Heart right ventricle (tissue), 16 donors: ENCODE measurements around the gene HIF3A. TPM values are rescaled to one million over a fixed set of nuclear protein-coding genes. Genes with fewer than 3 reads are reported as not detected.
A peak's percentile ranks its signal among the peaks of the same experiment; 100 is the strongest.

ENCODE experiments used
- ATAC-seq, 8 donors: fragments of 200-7000 bp; cut with Tn5 transposase; one replicate each; pipeline ENCODE4 v1.9.1; 2020; ENCODE audit warnings: mild to moderate bottlenecking in 8 of 8, moderate library complexity in 8 of 8, moderate number of reproducible peaks in 1 of 8
- DNase-seq, 2 donors: peaks; one replicate each; pipeline ENCODE4 v3.0.0-alpha.2; 2020
- H3K27ac ChIP-seq, 10 donors: fragments of 200-600 bp; sonication (generic) in 2 of 10; one replicate each; pipeline versions ENCODE4 v1.5.0 to v1.8.0; 2020 to 2022; ENCODE audit warnings: mild to moderate bottlenecking in 3 of 10
- H3K27me3 ChIP-seq, 7 donors: fragments of 200-600 bp; one replicate each; pipeline ENCODE4 v1.8.0; 2021 to 2022; ENCODE audit warnings: mild to moderate bottlenecking in 2 of 7
- H3K36me3 ChIP-seq, 9 donors: fragments of 200-600 bp; sonication (generic) in 1 of 9; one replicate each; pipeline versions ENCODE4 v1.5.0 to v1.8.0; 2020 to 2022; ENCODE audit warnings: mild to moderate bottlenecking in 2 of 9
- H3K4me1 ChIP-seq, 9 donors: fragments of 200-600 bp; sonication (generic) in 1 of 9; one replicate each; pipeline versions ENCODE4 v1.5.0 to v1.8.0; 2020 to 2022; ENCODE audit warnings: mild to moderate bottlenecking in 4 of 9
- H3K4me3 ChIP-seq, 10 donors: fragments of 200-600 bp; sonication (generic) in 2 of 10; one replicate each; pipeline versions ENCODE4 v1.5.0 to v1.8.0; 2020 to 2022; ENCODE audit warnings: mild to moderate bottlenecking in 7 of 10, moderate library complexity in 2 of 10
- H3K9me3 ChIP-seq, 11 donors: fragments of 200-600 bp in 10 of 11; sonication (generic) in 2 of 11; one replicate each; pipeline versions ENCODE4 v1.5.0 to v1.8.0; 2013 to 2022; ENCODE audit warnings: mild to moderate bottlenecking in 2 of 11, control low read depth in 1 of 11, moderate library complexity in 1 of 11
- WGBS, 2 donors: extraction: QIAGEN DNeasy Blood & Tissue Kit; methylation state at CpG; one replicate each; pipeline ENCODE4 v1.1.7; 2013; ENCODE audit warnings: inconsistent platforms in 1 of 2; 5-methylcytosine and 5-hydroxymethylcytosine counted together
- intact Hi-C, 10 donors: fragments of 100-400 bp; cut with DNase I; formaldehyde crosslinking; loops; one replicate each; pipeline versions ENCODE4 v1.11.1 to v1.14.2; 2022
- polyA plus RNA-seq, 2 donors: library from polyadenylated mRNA; stranded (reverse); fragments of 200-250 nt; gene quantifications; one replicate each; pipeline ENCODE4 v1.2.3, GENCODE V29; 2013
- total RNA-seq, 10 donors: library from RNA; stranded (reverse); fragmentation: NEBNext Ultra II Directional in 3 of 10; extraction: Animal tissue kit (Norgen Biotek cat#: 25700) in 3 of 10; gene quantifications; one replicate each; pipeline versions ENCODE4 v1.2.1 to v1.2.4, GENCODE V29; 2021 to 2023
- TF ChIP-seq, protein P1 (sequence below), 9 donors: fragments of 200-600 bp; sonication (generic) in 2 of 9; IDR thresholded peaks; one replicate each; pipeline versions ENCODE4 v1.5.0 to v1.8.0; 2021 to 2022; ENCODE audit warnings: antibody characterized with exemption in 9 of 9, mild to moderate bottlenecking in 5 of 9, moderate library complexity in 1 of 9
- donor health status: Arrhythmogenic right ventricular cardiomyopathy.
- donor health status: ischemic (EF 13 %, LVEDD 7.1; RV severe dilation, severe dysfunction).
- donor health status: healthy with polysubstance abuse.
- donor health status: DM: no; HTN: yes; CAD: no.
- donor health status: DM: no; HTN: no; CAD: no.
- donor health status: ischemic (EF 25% LVEDD 6.9; RV normal size, moderate dysfunction).
- donor health status: ischemic (EF 25% LVEDD 5.7; RV mildly dilated, moderate dysfunction).
- donor health status: healthy.
- donor health status: DM: yes; HTN: yes; CAD: no.
- donor health status: Ischemic cardiomyopathy.
- donor health status: ischemic (EF 35%, LVEDD 5.7; RV mildly dilated, moderate dysfunction).
- donor health status: nonischemic (EF 11% LVEDD 7.7; RV severe dilation, severe dysfunction).
- donor health status: DM: yes; HTN: yes; CAD: no.
- donor health status: PGD.
- donor health status: ischemic (EF 29% LVEDD 5.4; RV normal size, mild dysfunction).
- donor health status: nonischemic (EF 23%, LVEDD 6.1; RV moderate dilation, normal function).

HIF3A gene
- total and polyA plus RNA-seq, 12 donors, result 22.7 to 204 (median 48.9) TPM

DNA sequence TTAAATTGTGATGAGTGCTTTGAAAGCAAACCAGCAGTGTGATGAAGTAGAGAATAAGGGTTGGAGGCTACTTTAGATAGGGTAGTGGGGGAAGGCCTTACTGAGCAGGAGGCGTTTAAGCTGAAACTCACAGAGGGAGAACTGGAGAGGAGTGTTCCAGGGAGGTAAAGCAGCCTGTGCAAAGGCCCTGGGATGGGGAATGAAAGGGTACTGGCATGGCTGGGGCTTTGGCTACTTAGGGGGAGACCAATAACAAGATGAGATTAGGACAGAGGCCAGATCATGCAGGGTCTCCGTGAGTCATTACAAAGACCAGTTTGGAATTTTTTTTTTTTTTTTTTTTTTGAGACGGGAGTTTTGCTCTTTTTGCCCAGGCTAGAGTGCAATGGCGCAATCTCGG, 51.1 kb downstream of the HIF3A start:
- Histone ChIP-seq H3K27ac (peak overlapping the region in 1 of 10 donors; percentile 91), H3K4me3 (peak overlapping the region in 7 of 10 donors; percentile 80 to 100 (median 93)), H3K4me1 (peaks cover 34 to 62% (median 54%) of the 10 kb centered on the region in 9 donors), H3K27me3 (no peaks in the 10 kb centered on the region), H3K9me3 (no peaks in the 10 kb centered on the region), H3K36me3 (peaks cover 0 to 2% (median 0%) of the 10 kb centered on the region in 9 donors)
- WGBS, 2 donors, result 78 to 86% methylated on average over 5 of the region's 5 CpGs
- intact Hi-C loops, result loop anchor here in 4 of 10 donors (5.0 kb wide), 2 partner anchors 46 to 66 kb away; no protein-coding TSS in a partner anchor
- TF ChIP-seq, protein P1, sequence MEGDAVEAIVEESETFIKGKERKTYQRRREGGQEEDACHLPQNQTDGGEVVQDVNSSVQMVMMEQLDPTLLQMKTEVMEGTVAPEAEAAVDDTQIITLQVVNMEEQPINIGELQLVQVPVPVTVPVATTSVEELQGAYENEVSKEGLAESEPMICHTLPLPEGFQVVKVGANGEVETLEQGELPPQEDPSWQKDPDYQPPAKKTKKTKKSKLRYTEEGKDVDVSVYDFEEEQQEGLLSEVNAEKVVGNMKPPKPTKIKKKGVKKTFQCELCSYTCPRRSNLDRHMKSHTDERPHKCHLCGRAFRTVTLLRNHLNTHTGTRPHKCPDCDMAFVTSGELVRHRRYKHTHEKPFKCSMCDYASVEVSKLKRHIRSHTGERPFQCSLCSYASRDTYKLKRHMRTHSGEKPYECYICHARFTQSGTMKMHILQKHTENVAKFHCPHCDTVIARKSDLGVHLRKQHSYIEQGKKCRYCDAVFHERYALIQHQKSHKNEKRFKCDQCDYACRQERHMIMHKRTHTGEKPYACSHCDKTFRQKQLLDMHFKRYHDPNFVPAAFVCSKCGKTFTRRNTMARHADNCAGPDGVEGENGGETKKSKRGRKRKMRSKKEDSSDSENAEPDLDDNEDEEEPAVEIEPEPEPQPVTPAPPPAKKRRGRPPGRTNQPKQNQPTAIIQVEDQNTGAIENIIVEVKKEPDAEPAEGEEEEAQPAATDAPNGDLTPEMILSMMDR (IDR thresholded peaks at IDR 0.05), result no peak
- DNase-seq (no peak), ATAC-seq (no peak)

DNA sequence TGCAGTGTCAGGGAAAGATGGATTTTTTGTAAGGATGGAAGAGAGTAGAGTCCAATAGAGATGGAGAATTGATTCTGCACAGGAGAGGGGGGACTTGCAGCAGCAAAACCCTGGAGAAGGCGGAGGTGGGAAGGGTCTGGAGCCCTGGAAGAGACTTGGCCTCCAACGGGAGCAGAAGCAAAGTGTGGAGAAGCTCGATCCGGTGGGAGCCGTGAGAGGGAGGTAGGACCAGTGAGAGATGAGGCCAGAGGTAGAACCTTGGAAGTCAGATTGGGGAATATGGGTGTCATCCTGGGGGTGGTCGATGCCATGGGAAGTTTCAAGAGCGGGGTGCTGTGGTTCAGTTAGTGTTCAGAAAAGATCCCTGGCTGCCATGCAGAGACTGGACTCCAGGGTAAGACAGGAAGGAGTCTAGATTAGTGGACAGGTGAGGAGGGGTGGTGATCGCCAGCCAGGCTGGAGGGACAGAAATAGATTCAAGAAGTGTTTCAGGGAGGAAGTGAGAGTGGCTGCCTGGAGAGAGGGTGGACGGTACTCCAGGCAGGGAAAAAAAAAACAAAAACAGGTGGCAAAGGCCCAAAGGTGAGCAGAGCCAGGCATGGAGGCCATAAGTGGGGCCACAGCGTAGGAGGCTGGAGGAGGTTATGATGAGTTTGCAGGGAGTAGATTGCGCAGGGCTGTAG, 52.6 kb downstream of the HIF3A start:
- DNase-seq (no peak), ATAC-seq (no peak)
- H3K36me3 ChIP-seq, result peaks cover 0 to 15% (median 8%) of the 10 kb centered on the region in 9 donors
- intact Hi-C loops, result loop anchor here in 4 of 10 donors (5.0 kb wide), 2 partner anchors 47 to 67 kb away; no protein-coding TSS in a partner anchor
- H3K27ac ChIP-seq, result peak overlapping the region in 8 of 10 donors; percentile 73 to 89 (median 81)
- H3K27me3 ChIP-seq, result no peaks in the 10 kb centered on the region
- H3K4me3 ChIP-seq, result peak overlapping the region in 2 of 10 donors; percentile 2 to 21
- TF ChIP-seq, protein P1 (IDR thresholded peaks at IDR 0.05), result no peak
- H3K4me1 ChIP-seq, result peaks cover 34 to 76% (median 56%) of the 10 kb centered on the region in 9 donors
- H3K9me3 ChIP-seq, result no peaks in the 10 kb centered on the region
- WGBS, 2 donors, result 64% methylated on average over 11 of the region's 11 CpGs

DNA sequence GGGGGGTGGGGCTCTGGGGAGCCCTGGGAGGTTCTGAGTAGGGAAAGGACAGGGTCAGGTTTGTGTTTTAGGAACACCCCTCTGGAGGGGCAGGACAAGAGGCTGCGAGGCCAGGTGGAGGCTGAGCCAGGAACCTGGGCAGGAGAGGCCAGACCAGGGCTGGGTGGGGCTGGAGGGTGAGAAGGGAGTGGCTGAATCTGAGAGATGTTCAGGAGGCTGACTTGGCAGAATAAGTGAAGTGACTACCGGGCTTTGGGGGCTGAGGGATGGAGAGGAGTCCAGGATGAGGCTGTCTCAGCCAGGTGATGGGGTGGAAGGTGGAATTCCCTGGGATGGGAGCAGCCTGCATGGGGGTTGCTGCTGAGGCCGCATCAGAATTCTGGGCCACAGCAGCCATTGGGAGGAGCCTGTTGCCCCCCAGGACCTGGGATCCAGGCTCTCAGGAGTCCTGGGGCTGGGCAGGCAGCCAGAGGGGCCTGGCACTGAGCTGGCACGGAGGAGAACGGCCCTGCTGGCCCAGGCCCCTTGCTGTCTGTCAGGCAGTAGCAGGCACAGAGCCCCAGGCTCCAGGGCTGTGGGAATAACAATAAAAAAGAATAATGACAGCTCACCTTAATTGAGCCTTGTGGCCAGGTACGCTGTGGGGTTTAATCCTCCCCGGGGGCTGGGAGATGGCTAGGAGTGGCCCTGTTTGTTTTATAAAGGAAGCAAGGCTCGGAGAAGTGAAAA, 53.4 kb downstream of the HIF3A start:
- 21 to 30% methylated on average over 8 of the region's 8 CpGs for WGBS, 2 donors
- H3K27ac ChIP-seq, result peak overlapping the region; percentile 57 to 89 (median 78)
- H3K4me1 ChIP-seq, result peaks cover 36 to 83% (median 63%) of the 10 kb centered on the region in 9 donors
- peaks cover 0 to 22% (median 13%) of the 10 kb centered on the region in 9 donors for H3K36me3 ChIP-seq
- no peaks in the 10 kb centered on the region for H3K27me3 ChIP-seq
- no peaks in the 10 kb centered on the region for H3K9me3 ChIP-seq
- intact Hi-C loops, result loop anchor here in 1 of 10 donors (5.0 kb wide), 1 partner anchor 68 kb away; no protein-coding TSS in a partner anchor
- ATAC-seq (peak in 3 of 8 donors; percentile 2 to 23 (median 3)), DNase-seq (peak in 1 of 2 donors; percentile 27)
- TF ChIP-seq, protein P1 (IDR thresholded peaks at IDR 0.05), result no peak
- H3K4me3 ChIP-seq, result peak overlapping the region in 4 of 10 donors; percentile 4 to 27 (median 18)

- 21 to 27% methylated on average over 8 of the region's 8 CpGs for WGBS, 2 donors
- Histone ChIP-seq H3K4me1 (peaks cover 36 to 86% (median 69%) of the 10 kb centered on the region in 9 donors), H3K27ac (peak overlapping the region; percentile 57 to 89 (median 78)), H3K27me3 (no peaks in the 10 kb centered on the region), H3K36me3 (peaks cover 0 to 28% (median 13%) of the 10 kb centered on the region in 9 donors), H3K4me3 (peak overlapping the region in 5 of 10 donors; percentile 4 to 29 (median 15)), H3K9me3 (no peaks in the 10 kb centered on the region)
- TF ChIP-seq, protein P1 (IDR thresholded peaks at IDR 0.05), result no peak
- DNase-seq (no peak), ATAC-seq (peak in 5 of 8 donors; percentile 11 to 38 (median 26))
- intact Hi-C loops, result loop anchor here in 1 of 10 donors (5.0 kb wide), 1 partner anchor 68 kb away; no protein-coding TSS in a partner anchor
These were observed 53.9 kb downstream of the HIF3A start for GRCh38 chr19:46350758-46351159.
